HG03039 (cell line): ENCODE measurements around the gene SEPTIN12.

Source experiments
- ATAC-seq: cut with Tn5 transposase; IDR thresholded peaks from one replicate; pipeline ENCODE4 v1.9.1; 2021; ENCODE audit warnings: mild to moderate bottlenecking, moderate library complexity; ENCODE audit not compliant: unreplicated experiment

SEPTIN12 gene

GRCh38 chr16:4803401-4803844 is 15.3 kb upstream of the SEPTIN12 start:
- ATAC-seq = no peak

- peak; percentile 89 for ATAC-seq
Measured at GRCh38 chr16:4802659-4803287, 14.6 kb upstream of the SEPTIN12 start.

DNA sequence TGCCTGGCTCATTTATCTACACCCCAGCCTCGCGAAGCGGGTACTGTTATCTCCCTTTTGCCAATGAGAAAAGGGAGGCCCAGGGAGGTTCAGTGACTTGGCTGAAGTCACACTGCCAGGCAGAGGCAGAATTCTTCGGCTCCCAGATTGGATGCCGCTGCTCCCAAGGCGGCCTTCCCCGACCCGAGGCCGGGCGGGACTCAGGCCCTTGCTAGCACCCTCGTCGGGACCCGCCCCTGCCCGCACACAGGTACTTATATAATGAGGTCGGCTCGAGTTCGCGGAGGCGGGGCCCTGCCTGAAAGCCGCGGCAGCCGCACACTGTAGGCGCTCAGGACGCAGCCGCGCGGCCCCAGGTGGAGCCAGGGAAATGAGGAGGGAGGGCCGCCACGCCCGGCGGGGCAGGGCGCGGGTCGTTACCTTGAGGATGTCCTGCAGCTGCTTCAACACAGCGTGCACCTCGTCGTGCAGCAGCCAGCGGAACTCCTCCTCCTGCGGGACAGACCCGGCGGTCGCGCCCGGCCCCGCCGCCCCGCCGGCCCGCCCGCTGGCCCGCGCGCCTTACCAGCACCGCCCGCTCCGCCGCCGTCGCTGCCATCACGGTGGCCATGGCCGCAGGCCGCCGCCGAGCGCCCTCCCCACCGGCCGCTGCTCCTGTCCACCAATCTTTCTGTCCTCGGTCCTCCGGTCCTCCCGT is 14.0 kb upstream of the SEPTIN12 start, which contains the start of gene ROGDI:
TSS of gene ROGDI (minus strand) at position 672 of the 697 bp plus-strand sequence. CDS start at position 610, 62 bp downstream.
- peak; percentile 39 for ATAC-seq

GRCh38 chr16:4801051-4801961 is 13.2 kb upstream of the SEPTIN12 start:
- no peak for ATAC-seq

GRCh38 chr16:4800290-4801041 is 12.3 kb upstream of the SEPTIN12 start:
- ATAC-seq = no peak

DNA sequence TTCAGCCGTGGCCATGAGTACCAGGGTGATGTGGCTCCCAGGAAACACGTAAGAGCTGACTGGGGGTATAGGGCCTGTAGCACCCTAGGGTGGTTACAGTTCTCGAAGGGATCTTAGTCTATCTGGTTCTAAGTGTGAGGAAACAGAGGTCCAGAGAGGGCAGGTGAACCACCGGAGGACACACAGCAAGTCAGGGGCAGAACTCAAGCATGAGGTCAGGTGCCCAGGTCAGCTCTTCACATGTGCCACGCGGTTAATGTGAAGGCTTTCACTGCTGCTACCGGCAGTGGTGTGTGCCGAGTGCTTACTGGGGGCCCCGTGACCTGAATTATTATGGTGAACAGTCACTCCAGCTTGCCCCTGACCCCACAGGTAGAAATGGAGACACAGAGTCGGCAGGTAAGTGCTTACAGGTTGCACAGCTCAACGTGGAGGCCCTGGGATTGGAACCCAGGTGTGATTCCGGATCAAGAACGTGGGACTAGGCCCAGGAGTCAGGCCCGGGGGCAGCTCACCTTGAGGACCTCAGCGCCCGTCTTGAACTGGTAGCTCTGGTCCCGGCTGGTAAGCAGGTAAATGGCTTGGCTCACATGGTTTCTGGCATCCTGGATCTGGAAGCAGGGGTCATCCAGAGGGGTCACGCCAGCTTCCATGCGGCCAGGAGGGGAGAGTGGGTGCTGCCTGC is 11.2 kb upstream of the SEPTIN12 start:
- no peak for ATAC-seq

GRCh38 chr16:4798456-4798855 is 10.3 kb upstream of the SEPTIN12 start:
- no peak for ATAC-seq

DNA sequence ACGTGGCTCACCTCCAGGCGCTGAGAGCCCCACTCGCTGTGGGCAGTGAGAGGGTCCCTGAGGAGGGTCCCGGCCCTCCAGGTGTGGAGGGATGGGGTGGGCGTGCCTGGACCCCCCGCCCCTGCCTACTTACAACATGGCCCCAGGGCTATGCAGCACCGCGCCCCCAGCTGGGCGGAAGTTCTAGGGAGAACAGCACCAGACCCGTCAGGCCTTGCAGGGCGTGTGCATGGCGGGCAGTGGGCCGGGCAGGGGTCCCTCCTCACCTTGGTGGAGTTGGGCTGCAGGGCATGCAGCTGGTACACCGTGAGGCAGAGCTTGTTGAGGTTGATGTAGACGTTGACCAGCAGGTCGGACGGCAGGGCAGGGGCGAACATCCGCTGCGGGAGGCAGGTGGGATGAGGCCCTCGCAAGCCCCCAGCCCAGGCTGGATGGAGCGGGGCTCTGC is 9.7 kb upstream of the SEPTIN12 start:
- no peak for ATAC-seq

GRCh38 chr16:4796982-4797804 is 9.0 kb upstream of the SEPTIN12 start:
- ATAC-seq = no peak

DNA sequence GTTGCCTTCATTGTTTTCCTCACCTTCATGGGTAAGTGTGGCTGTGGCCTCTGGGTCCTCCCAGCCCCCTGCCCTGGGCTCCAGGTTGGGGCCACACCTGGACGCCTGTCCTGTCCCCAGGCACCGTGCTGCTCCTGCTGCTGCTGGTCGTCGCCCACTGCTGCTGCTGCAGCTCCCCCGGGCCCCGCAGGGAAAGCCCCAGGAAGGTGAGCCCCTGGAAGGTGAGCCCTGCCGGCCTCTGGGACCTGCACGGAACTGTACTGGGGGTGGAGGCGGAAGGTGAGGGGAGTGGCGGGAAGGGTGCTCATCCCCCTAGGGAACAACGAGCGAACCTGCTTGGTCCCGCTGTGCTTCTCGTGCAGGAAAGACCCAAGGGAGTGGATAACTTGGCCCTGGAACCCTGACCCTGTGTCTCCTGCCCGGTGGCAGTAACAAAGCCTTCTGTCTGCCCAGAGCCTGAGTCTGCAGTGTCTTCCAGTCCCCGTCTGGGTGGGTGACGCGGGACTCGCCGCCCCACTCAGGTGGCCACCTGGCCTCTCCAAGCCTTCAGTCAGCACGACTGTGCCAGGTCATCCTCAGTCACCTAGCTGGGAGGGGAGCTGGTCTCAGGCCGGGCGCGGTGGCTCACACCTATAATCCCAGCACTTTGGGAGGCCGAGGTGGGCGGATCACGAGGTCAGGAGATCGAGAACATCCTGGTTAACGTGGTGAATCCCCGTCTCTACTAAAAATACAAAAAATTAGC is 7.9 kb upstream of the SEPTIN12 start:
- ATAC-seq = no peak

DNA sequence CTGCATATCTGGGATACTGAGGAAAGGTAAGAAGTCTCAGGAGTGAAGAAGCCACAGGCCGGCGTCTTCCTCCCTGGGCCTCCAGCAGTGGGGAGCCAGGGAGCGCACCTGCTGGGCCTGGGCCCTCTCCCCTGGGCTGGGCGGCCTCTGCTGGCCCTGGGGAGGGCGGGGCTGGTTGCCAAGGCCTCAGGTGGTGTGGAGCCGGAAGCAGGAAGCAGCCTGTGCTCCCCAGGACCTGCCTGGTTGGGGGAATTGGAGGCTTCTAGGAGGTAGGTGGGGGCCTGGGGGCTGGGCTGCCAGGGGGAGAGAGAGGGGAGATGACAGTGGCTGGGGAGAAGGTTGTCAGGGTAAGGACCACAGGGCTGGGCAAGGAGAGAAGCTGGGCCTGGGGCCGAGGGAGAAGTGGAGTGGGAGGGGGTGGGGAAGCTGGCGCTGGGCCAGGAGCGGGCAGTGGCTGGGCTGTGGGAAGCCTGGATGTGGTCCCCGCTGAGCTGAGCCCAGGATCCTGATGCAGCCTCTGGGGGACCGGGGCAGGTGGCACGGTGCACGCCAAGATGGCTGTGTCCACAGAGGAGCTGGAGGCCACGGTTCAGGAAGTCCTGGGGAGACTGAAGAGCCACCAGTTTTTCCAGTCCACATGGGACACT is 7.2 kb upstream of the SEPTIN12 start, which contains the start of gene SMIM22:
TSS of gene SMIM22 (plus strand) at position 189 of the 647 bp plus-strand sequence. CDS start at position 555, 366 bp downstream.
- no peak for ATAC-seq

DNA sequence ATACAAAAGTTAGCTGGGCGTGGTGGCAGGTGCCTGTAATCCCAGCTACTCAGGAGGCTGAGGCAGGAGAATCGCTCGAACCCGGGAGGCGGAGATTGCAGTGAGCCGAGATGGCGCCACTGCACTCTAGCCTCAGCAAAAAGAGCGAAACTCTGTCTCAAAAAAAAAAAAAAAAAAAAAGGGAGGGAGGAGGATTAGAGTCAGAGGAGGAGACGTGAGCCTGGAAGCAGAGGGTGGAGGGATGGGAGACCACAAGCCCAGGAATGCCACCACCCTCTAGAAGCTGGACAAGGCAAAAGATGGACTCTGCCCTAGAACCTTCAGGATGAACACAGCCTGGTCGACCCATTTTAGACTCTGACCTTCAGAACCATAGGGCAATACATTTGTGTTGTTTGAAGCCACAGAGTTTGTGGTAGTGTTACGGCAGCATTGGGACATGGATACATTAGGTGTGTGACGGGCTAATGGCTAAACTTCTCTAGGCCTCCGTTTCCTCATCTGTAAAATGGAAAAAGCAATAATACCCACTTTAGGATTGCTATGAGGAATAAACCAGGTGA is 4.9 kb upstream of the SEPTIN12 start:
- no peak for ATAC-seq

DNA sequence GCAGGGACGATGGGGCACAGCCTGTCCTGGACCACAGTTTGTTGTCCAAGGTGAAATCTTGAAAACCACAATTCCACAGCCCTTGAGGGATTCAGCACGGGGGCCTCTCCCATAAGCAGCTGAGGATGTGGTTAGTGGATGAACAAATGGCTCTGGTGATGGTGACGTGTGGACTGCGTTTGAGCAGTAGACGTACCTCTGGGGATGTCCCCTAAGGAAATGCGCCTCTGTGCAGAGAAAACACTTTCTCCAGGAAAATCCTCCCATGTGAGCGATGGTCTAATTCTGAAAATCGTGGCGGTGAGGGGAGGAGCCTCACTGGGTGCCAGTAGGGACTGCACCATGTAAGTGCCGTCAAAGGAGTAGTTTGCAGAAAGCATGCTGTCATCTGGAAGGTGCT is 2.7 kb upstream of the SEPTIN12 start:
- no peak for ATAC-seq

GRCh38 chr16:4790261-4790660 is 2.1 kb upstream of the SEPTIN12 start:
- no peak for ATAC-seq

DNA sequence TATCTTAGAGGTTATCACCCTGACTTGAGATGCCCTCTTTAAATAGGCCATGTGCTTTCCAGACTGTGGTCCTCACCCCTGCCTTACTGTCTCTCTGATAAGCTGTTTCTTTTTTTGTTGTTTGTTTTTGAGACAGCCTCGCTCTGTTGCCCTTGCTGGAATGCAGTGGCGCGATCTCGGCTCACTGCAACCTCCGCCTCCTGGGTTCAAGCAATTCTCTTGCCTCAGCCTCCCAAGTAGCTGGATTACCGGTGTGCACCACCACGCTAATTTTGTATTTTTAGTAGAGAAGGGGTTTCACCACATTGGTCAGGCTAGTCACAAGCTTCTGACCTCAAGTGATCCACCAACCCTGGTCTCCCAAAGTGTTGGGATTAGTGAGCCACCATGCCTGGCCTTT is 765 bp upstream of the SEPTIN12 start:
- ATAC-seq = no peak

- no peak for ATAC-seq
Measured at GRCh38 chr16:4788489-4788889, 344 bp upstream of the SEPTIN12 start.

- no peak for ATAC-seq
Measured at GRCh38 chr16:4787068-4787467, 1.1 kb downstream of the SEPTIN12 start.
